PFSK-1 (cell line): ENCODE measurements around the gene ERCC3.

Experiments
- FOXP2 ChIP-seq: optimal IDR thresholded peaks from 2 replicates; pipeline ENCODE3; 2011; ENCODE audit warnings: borderline replicate concordance, control low read depth, inconsistent platforms; ENCODE audit not compliant: insufficient read depth; ENCODE audit errors: extremely low read length, extremely low read depth
- POLR2AphosphoS5 ChIP-seq: IDR thresholded peaks from 2 replicates; pipeline ENCODE4 v1.6.1; 2012; ENCODE audit warnings: low read depth, mild to moderate bottlenecking, control low read depth, low read length, moderate library complexity
- REST ChIP-seq, 2 experiments: IDR thresholded peaks; 2 replicates each; pipeline versions ENCODE4 v1.6.1 to v1.8.0; 2011 to 2012; ENCODE audit warnings: low read depth in 2 of 2, low read length in 2 of 2, control low read depth in 1 of 2, inconsistent platforms in 1 of 2, mild to moderate bottlenecking in 1 of 2, moderate library complexity in 1 of 2; ENCODE audit not compliant: insufficient read depth in 1 of 2
- TAF1 ChIP-seq: IDR thresholded peaks from 2 replicates; pipeline ENCODE4 v1.6.1; 2012; ENCODE audit warnings: low read length, control low read depth, borderline replicate concordance; ENCODE audit not compliant: insufficient read depth

- no peak for TF ChIP-seq TAF1
- TF ChIP-seq POLR2AphosphoS5: no peak
- TF ChIP-seq REST (IDR thresholded peaks at IDR 0.05; ENCODE audit: insufficient read depth in 1 of 2, low read depth in 2 of 2, low read length in 2 of 2): no peak
- no peak for TF ChIP-seq FOXP2
Measured at GRCh38 chr2:127324635-127325034, 30.7 kb upstream of the ERCC3 start.
